ENCODE data around the gene OTULIN. TPM values are rescaled to one million over a fixed set of nuclear protein-coding genes. Genes with fewer than 3 reads are reported as not detected.

Gene OTULIN
- total RNA-seq, 1 donor from 2014 or later = 29.0 TPM

DNA sequence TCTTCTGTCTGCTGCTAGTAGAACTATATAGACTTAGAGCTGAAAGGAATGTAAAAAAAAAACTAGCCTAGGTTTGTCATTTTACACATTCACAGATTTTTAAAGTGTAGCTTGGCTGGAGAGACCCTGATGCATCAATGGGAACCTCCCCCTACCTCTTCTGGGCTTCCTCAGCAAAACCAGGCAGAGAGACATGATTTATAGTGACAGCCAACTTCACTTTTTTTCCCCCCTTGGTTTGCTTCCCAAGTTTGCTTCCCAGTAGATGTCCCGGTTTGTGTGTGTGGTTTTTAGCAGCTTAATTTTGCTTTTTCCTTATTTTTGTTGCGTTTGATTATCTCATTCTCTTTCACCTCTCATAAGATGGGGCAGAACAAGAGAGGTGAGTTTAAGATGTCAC is 1.8 kb downstream of the OTULIN start:
- DNase-seq (ENCODE audit: low spot score) = no peak
- intact Hi-C loops (cut with DNase I) = no loop called here

DNA sequence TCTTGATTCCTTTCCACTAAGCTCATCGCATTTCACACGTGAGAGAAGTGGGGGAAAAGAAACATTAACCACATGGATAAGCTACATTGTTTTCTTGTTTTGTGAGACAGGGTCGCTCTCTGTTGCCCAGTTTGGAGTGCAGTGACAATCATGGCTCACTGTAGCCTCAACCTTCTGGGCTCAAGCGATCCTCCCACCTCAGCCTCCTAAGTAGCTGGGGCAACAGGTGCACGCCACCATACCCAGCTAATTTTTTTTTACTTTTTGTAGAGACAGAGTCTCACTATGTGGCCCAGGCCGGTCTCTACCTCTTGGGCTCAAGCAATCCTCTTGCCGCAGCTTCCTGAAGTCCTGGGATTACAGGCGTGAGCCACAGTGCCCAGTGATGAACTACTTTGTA is 2.8 kb downstream of the OTULIN start:
- intact Hi-C loops (cut with DNase I) = no loop called here
- no peak for DNase-seq (ENCODE audit: low spot score)

DNA sequence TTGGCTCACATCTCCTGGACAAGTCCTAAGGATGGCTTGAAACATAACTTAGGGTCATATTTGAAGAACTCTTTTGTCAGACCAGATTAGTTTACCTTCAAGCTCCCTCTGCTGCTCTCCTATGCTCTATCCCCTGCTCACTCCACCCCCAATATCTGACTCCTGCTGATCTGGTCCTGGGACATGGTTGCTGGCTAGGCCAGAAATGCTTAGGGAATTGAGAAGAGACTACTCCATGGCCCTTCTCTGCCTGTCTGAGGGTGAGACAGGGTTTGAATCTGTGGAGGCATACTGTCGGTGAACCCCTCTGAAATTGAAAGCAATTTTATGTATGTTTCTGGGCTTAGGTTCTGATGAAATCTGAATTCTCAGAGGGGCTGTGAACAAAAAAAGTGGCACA is 3.3 kb downstream of the OTULIN start:
- intact Hi-C loops (cut with DNase I) = no loop called here
- no peak for DNase-seq (ENCODE audit: low spot score)

DNA sequence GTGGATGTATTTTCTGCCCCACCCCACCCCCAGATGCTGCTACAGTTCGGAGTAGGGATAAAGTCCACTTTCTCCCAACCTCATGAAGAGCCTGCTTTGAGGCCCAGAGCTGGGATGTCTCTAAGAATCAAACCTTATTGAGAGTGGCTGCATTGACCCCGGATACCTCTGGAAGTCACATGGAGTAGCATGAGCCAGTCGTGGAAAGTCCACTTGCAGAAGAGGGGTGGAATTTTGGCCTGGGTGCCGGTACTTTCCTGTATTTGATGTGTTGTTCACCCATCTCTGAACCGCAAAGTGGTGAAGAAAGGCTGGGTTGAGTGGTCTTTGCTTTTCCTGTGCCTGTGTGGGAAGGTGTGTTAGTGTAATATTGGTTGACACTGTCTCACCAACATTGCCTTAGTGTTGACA is 3.7 kb downstream of the OTULIN start:
- intact Hi-C loops (cut with DNase I) = no loop called here
- no peak for DNase-seq (ENCODE audit: low spot score)

DNA sequence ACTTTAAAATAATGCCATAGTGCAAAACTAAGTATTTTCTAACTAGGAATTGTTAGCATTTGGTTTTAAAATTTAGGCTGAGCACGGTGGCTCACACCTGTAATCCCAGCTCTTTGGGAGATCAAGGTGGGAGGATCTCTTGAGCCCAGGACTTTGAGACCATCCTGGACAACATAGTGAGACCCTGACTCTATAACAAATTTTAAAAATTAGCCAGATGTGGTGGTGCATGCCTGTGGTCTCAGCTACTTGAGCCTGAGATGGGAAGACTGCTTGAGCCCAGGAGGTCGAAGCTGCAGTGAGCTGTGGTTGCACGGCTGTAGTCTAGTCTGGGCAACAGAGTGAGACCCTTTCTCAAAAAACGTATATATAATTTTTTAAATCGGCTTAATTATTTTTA is 4.9 kb downstream of the OTULIN start:
- no peak for DNase-seq (ENCODE audit: low spot score)
- intact Hi-C loops (cut with DNase I) = no loop called here

DNA sequence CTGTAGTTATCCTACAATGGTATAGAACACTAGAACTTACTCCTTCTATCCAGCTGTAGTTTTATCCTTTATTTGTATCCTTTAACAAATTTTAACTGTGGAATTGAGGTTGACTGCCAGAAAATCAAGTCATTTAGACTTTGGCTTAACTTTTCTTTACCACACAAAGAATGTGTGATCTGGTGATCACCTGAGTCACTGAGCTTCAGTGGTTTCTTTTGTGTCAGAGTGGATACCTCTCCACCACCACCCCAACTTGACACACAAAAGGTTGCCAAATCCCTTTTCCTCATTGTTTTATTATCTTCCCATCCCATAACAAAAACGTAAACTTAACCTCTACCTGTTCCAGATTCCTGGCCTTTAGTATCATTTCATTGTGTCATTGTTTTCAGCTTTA is 5.5 kb downstream of the OTULIN start:
- intact Hi-C loops (cut with DNase I) = no loop called here
- DNase-seq (ENCODE audit: low spot score) = no peak

DNA sequence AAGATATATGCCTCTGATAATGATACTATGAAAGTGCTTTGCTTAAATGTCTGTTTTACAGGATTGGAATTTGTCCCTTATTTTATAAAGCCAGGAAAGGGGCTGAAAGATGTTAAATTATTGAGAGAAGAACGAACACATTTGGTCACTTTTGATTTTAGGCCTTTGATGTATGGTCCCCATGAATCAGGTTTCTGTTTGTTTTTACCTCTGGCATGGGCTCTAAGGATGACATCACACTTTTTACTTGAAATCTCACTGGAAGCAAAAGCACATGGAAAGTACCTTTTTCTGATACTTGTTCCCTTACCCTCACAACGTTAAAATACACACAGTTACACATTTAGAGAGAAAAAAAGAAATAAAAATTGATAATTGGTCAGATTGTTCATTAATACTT is 6.9 kb downstream of the OTULIN start:
- DNase-seq (ENCODE audit: low spot score) = no peak
- intact Hi-C loops (cut with DNase I) = no loop called here

DNA sequence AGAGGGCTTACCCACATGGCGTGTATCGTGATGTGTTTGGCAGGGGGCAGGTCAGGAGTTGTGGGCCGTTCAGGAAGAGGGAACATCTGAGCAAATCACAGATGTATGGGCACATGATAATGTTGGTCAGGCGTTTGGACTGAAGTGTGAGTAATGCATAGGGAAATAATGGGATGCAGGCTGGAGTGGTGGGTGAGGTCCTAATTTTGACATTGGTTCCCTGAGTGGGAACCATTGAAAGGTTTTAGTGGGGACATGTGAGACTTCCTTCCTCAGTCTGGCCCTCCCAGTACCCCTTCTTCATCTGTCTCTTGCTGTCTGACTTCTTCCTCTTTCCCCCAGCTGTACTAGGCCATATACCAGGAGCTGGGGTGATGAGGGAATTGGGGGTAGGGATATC is 7.6 kb downstream of the OTULIN start:
- no peak for DNase-seq (ENCODE audit: low spot score)
- intact Hi-C loops (cut with DNase I) = no loop called here

DNA sequence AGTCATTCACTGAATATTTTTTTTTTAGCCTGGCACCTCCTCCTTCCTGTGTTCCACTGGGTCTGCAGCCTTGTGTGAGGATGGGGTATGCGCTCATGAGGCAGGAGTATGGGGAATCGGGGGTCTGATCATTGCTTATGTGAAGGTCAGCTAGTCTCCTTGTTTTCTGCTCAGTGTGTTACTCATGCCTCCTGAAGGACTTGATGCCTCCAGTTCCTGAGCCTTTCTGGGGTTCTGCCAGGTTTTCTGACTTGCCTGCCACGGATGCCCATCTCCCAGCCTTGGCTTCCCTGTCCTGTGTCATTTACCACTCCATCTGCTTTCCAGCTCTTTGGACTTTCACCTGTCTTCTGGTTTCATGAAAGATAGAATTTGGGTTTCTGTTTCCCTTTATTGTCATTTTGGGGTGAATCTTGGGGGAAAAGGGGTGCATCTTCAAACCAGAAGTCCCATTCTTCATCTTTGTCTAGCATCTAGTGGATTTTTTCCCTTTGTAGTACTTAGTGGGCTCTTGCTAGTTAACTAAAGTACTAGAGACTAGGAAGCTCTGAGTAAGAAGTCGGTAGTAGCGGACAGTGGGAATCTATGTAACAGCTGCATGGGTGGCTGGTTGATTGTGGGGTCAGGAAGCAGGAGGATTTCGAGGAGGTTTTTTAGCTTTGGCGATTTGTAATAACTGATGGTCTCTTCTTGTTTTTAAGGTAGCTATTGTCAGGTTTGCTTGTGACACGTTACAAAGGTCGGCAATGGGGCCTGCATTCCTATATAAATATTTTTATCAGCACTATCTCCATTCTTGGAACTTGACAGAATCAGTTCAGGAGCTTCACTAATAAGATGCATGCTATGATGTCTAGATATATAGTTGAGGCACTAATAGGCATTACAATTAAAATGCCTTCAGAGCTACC is 8.2 kb downstream of the OTULIN start:
- DNase-seq (ENCODE audit: low spot score) = no peak
- intact Hi-C loops (cut with DNase I) = no loop called here

DNA sequence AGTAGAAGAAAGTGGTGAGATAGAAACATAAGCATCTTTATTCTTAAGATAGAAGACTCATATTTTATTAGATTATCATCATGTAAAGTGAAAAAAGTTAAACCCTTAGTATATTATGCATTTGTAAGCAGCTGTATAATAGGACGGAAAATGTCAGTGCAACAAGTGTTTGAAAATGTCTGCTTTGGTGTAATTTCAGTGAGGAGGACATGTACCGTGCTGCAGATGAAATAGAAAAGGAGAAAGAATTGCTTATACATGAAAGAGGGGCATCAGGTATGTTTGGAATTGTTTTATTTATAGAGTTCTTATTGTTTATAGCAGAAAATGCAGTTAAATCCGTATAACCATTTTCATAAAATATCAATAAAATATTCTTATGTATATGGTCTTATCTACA is 8.9 kb downstream of the OTULIN start:
- DNase-seq (ENCODE audit: low spot score) = no peak
- intact Hi-C loops (cut with DNase I) = no loop called here

DNA sequence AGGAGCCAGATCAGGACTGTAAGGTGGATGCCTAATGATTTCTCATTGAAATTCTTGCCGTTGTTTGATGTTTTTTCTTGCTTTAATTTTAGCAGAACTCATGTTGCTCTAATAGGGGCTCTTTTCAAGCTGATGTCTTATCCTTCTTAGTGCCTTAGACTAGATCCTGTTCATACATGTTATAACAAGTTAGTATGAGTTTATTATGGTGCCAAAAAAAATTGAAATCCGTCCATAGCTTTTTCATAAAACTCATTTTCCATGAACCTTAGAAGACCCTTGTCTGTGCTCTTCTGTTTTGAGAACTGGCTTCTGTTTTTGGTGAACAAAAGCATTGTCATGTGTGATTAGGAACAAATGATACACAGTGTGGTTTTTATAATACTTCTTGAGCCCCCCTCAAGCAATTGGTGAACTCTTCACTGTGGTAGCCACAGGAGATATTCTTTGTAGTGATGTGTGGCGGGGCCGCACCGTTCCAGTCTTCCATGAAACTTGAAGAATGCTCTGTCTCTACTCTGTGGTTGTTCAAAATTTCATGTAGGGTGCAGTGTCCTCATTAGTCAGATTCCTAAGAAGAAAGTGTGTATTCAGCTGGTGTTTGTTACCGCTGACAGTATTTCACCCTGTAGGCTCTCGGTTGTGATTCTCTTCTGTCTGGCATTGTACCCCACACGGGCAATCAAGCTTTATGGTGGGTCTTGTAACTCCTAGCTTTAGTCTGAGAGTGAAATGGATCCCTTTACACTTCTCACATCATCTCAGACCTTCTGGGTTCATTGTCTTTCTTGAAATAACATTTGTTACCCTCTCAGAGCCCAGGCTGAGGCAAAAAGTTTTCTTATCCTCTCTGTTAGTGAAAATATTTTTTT is 10.7 kb downstream of the OTULIN start:
- intact Hi-C loops (cut with DNase I) = no loop called here
- no peak for DNase-seq (ENCODE audit: low spot score)

DNA sequence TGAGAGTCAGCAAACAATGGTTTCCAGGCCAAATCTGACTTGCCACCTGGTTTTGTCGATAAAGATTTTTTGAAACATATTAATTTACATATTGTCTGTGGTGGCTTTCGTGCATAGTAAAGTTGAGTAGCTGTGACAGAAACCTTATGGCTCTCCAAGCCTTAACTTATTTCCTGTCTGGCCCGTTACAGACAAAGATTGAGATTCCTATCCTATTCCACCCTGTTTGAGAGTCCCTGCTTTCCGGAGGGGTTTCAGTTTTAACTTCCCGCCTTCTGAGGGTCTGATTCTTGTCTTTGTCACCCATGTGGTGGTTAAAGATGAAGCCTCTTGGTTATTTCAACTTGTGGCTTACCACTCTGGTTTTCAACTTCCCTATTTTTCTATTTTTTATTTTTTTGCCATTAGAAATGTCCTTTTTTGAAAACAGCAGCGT is 11.4 kb downstream of the OTULIN start:
- intact Hi-C loops (cut with DNase I) = no loop called here
- DNase-seq (ENCODE audit: low spot score) = no peak

DNA sequence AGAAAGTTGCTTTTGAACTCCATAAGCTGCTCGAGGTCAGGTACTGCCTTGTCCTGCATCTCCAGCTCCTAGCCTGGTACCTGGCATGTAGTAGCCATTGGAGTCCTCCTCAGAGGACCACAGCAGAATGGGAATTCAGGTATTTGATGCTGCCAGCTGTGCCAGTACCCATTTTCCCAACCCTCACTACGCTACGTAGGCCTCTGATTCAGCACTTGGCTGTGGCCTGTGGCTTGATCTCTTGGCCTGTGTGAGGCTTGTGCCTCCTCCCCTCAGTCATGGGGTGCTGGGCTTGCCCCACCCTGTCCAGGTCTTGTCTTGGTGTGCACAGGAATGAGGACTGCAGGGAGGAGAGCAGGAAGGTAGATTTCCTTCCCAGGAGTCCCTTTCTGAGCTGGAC is 11.8 kb downstream of the OTULIN start:
- DNase-seq (ENCODE audit: low spot score) = no peak
- intact Hi-C loops (cut with DNase I) = no loop called here

DNA sequence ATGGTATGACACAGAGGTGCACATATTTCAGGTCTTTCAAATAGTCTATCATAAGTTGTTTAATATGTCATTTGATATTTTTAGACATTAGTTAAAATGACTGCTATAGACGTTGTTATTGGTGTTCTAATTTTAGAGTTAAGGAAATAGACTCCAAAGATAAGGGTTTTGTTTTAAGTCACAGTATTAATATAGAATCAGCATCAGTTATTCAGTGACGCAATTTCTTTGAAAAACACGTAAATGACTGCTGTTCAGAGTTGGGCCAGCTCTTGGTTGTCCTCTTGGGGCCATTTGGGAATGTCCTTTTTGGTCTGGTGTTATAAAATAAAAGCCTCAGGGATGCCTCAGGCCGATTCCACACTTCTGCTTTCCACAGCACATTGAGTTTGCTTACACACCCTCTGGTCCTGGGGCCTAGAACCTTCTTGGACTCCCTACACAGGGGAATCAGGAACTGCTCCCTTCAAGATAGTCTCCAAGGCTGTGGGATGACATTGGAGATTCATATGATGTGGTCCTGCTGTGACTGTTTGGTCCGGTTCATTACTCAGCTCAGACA is 14.3 kb downstream of the OTULIN start:
- intact Hi-C loops (cut with DNase I) = no loop called here
- no peak for DNase-seq (ENCODE audit: low spot score)

DNA sequence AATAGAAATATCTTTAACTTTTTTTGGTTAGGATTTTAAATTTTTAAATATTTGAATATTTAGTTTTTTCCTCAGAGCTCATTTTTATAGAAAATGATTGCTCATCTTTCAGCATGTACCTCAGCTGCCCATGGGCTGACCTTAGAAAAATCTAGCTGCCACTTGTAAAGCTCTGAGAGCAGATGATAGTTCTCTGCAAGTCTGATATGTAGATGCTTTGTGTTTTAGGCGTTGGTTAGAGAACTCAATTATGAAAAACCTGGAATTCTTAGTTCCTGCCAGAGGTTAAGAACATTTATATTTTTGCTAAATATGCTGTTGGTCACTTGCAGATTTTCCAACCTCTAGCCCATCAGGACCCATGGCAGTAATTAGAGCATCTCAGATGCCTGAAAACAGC is 15.1 kb downstream of the OTULIN start:
- intact Hi-C loops (cut with DNase I) = no loop called here
- no peak for DNase-seq (ENCODE audit: low spot score)

DNA sequence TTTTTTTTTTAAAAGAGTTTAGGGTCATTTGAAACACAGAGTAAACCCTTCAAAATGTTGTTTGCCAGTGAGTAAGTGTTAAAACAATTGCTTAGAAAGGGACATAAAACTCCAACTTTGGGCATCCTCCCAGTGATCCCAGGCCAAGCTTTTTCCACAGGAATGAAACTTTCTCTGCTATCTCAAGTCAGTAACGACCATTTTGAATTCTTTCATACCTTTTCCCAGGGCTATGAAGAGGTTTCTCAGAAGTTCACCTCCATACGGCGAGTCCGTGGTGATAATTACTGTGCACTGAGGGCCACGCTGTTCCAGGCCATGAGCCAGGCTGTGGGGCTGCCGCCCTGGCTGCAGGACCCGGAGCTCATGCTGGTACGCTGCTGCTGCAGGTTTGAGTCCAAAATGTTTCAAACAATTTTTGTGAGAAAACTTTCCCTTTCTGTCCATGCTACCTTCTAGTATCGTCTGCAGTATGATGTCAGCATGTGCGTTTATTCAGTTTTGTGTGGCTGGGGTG is 16.8 kb downstream of the OTULIN start:
- no peak for DNase-seq (ENCODE audit: low spot score)
- intact Hi-C loops (cut with DNase I) = no loop called here

DNA sequence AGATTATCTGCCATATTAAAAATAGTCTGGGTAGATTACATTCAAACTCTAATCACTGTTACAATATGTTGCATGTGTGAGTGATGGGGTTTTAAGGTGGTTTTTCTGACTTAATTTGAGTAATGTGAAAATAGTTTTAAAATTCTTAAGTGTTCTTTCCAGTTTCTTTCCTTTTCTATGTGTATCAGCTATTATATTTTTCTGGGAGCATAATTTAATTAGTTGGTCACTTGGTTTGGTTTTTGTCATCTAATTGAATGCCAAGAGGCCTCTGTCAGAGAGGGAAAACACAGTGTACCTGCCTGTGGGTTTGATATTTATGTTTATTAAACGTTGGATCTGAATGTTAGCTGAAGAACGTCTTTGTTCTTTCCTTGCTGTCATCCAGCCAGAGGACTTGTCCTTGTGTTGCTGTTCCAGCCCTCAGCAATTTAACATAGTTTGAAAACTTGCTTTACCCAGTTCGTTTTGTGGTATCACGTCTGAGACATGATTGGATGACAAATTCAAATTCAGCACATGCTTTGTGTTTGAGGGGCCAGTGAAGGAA is 19.5 kb downstream of the OTULIN start:
- intact Hi-C loops (cut with DNase I) = no loop called here
- no peak for DNase-seq (ENCODE audit: low spot score)

DNA sequence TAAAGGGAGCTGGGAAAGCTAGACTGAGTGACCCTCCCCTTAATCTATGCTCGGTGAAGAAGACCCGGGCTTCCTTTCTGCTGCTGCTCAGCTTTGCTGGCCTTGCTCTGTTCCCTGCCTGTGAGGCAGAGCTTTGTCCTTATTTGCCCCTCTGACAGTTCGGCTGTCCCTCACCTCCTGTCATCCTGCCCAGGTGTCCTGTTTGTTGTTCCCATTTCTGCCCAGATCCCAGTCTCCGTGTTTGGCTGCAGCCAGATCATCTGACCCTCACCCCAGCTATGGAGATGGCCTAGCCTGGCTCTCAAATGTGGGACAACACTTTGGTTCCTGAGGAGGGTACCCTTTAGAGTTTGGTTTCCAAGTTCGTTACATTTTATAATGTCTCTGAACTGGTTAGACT is 20.2 kb downstream of the OTULIN start:
- intact Hi-C loops (cut with DNase I) = no loop called here
- no peak for DNase-seq (ENCODE audit: low spot score)

DNA sequence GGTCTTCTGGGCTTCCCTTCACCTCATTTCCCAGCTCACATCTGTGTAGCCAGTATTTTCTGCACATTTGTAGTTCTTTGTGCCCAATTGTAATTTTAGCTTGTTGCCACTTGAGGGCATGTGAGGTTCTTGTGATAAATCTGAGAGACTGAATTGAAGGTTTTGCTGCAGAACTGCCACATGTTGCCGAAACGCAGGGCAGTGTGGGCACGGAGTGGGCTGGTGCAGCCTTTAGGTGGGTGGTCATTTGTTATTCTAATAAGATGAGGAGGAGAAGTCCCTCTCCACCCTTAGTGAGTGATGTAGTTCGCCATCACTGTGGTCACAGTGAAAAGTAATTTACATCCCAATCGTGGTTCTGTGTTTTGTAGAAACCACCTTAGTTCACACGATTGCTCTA is 21.2 kb downstream of the OTULIN start:
- DNase-seq (ENCODE audit: low spot score) = no peak
- intact Hi-C loops (cut with DNase I) = loop anchor here (2.0 kb wide), 1 partner anchor 317 kb away; no protein-coding TSS in a partner anchor

DNA sequence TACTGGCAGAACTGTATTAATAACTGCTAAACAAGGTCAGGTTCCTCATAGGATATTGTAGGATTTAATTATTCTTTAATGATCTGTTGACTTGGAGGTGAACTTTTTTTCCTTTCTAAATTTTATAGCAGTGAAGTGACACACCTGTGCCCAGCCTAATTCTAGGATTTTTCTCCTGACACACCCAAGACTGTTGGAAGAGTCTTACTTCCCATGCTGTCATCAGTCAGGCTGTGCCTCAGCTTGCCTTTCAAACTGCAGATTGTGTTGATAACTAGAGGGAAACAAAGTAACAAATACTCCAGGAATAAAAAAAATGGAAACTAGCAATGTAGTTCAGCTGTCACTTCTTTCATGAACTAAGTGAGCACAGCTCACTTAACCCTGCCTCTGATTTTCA is 22.0 kb downstream of the OTULIN start:
- no peak for DNase-seq (ENCODE audit: low spot score)
- intact Hi-C loops (cut with DNase I) = loop anchor here (2.0 kb wide), 1 partner anchor 316 kb away; no protein-coding TSS in a partner anchor
